Psoas muscle (tissue), 8 donors: ENCODE results near the gene DOCK1. TPM values are rescaled to one million over a fixed set of nuclear protein-coding genes. Genes with fewer than 3 reads are reported as not detected.

Source experiments
- ATAC-seq, 4 donors: fragments of 200-7000 bp; cut with Tn5 transposase; one replicate each; pipeline ENCODE4 v1.9.1; 2020; ENCODE audit warnings: moderate library complexity in 3 of 4, mild to moderate bottlenecking in 2 of 4
- DNase-seq, 2 donors: peaks; one replicate each; pipeline ENCODE4 v3.0.0-alpha.2; 2020
- H3K27ac ChIP-seq: fragments of 200-600 bp; one replicate; pipeline ENCODE4 v1.8.0; 2022
- H3K27me3 ChIP-seq, 3 donors: fragments of 200-600 bp in 1 of 3; one replicate each; pipeline versions ENCODE4 v1.6.1 to v1.8.0; 2013 to 2022; ENCODE audit warnings: low read length in 2 of 3, mild to moderate bottlenecking in 2 of 3, moderate library complexity in 1 of 3; ENCODE audit not compliant: insufficient read depth in 3 of 3
- H3K36me3 ChIP-seq, 2 donors: fragments of 200-600 bp in 1 of 2; one replicate each; pipeline versions ENCODE4 v1.6.1 to v1.8.0; 2013 to 2022; ENCODE audit warnings: low read depth in 1 of 2, mild to moderate bottlenecking in 1 of 2, moderate library complexity in 1 of 2; ENCODE audit not compliant: insufficient read depth in 1 of 2
- H3K4me1 ChIP-seq: fragments of 200-600 bp; one replicate; pipeline ENCODE4 v1.8.0; 2022
- H3K4me3 ChIP-seq: fragments of 200-600 bp; one replicate; pipeline ENCODE4 v1.8.0; 2022; ENCODE audit warnings: mild to moderate bottlenecking
- H3K9me3 ChIP-seq: fragments of 200-600 bp; one replicate; pipeline ENCODE4 v1.8.0; 2022
- WGBS, 3 donors: extraction: QIAGEN DNeasy Blood & Tissue Kit; methylation state at CpG; one replicate each; pipeline versions ENCODE4 v1.1.6 to v1.1.7; 2013; 5-methylcytosine and 5-hydroxymethylcytosine counted together
- intact Hi-C, 2 donors: fragments of 100-400 bp; cut with DNase I; formaldehyde crosslinking; loops; one replicate each; pipeline versions ENCODE4 v1.11.0 to v1.14.2; 2022
- polyA plus RNA-seq, 3 donors: library from polyadenylated mRNA; stranded (reverse); fragments of 200-250 nt; gene quantifications; one replicate each; pipeline ENCODE4 v1.2.3, GENCODE V29; 2013
- total RNA-seq, 4 donors: library from RNA; stranded (reverse); fragmentation: NEBNext Ultra II Directional in 2 of 4; extraction: Animal tissue kit (Norgen Biotek cat#: 25700) in 2 of 4; gene quantifications; one replicate each; pipeline versions ENCODE4 v1.2.1 to v1.2.4, GENCODE V29; 2021 to 2023
- TF ChIP-seq, protein P1 (sequence below): fragments of 200-600 bp; IDR thresholded peaks from one replicate; pipeline ENCODE4 v1.8.0; 2022; ENCODE audit warnings: antibody characterized with exemption
- donor health status: healthy with polysubstance abuse.
- donor health status: DM: no; HTN: no; CAD: no; lungs with moderate emphysema.
- donor health status: Bipolar disorder and iron deficiency.
- donor health status: healthy.
- donor health status: DM: yes; HTN: yes; CAD: no.
- donor health status: DM: no; HTN: no; CAD: no.
- donor health status: DM: no; HTN: no; CAD: no.
- donor health status: DM: yes; HTN: yes; CAD: no.

Gene DOCK1
- total and polyA plus RNA-seq, 7 donors = 2.1 to 11.3 (median 5.4) TPM

GRCh38 chr10:126949161-126949503 lies 43.9 kb downstream of the DOCK1 start:
- no peaks in the 10 kb centered on the region for H3K36me3 ChIP-seq
- intact Hi-C loops = no loop called here

DNA sequence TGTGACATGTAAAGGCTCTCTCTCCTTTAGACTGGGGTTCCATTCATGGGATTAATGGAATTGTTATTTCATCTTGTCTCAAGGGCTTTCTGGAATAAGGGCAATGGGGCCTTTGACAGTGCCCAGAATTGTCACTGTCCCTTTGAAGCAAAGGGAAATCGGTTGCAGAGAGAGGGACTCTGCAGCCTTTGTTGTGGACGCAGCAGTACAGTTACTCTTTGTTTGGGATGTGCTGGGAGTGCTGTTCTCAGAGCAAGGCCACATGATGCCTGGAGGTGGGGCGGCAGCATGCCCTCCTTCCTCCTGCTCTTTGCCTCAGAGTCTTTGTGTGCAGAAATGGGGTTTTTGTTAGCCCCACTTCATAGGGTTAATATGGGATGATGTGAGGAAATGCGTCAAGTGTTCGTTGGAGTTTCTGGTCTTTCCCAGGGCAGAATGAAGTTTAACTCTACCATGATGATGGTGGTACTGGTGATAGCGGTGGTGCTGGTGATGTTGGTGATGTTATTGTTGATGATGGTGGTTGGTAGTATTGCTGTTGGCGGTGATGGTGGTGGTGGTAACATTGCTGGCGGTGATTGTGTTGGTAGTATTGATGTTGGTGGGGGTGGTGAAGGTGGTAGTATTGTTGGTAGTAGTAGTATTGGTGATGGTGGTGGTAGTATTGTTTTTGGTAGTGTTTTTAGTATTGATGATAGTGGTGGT lies 45.3 kb downstream of the DOCK1 start:
- Histone ChIP-seq H3K4me3 (no peak overlapping the region), H3K4me1 (no peaks in the 10 kb centered on the region), H3K27me3 (no peaks in the 10 kb centered on the region), H3K9me3 (no peaks in the 10 kb centered on the region), H3K27ac (no peak overlapping the region), H3K36me3 (no peaks in the 10 kb centered on the region)
- intact Hi-C loops = no loop called here
- TF ChIP-seq, protein P1, sequence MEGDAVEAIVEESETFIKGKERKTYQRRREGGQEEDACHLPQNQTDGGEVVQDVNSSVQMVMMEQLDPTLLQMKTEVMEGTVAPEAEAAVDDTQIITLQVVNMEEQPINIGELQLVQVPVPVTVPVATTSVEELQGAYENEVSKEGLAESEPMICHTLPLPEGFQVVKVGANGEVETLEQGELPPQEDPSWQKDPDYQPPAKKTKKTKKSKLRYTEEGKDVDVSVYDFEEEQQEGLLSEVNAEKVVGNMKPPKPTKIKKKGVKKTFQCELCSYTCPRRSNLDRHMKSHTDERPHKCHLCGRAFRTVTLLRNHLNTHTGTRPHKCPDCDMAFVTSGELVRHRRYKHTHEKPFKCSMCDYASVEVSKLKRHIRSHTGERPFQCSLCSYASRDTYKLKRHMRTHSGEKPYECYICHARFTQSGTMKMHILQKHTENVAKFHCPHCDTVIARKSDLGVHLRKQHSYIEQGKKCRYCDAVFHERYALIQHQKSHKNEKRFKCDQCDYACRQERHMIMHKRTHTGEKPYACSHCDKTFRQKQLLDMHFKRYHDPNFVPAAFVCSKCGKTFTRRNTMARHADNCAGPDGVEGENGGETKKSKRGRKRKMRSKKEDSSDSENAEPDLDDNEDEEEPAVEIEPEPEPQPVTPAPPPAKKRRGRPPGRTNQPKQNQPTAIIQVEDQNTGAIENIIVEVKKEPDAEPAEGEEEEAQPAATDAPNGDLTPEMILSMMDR = no peak
- 97 to 99% (median 99%) methylated on average over 8 of the region's 8 CpGs for whole genome bisulfite sequencing, 3 donors
- DNase-seq (no peak), ATAC-seq (no peak)

More at GRCh38 chr10:126949161-126949503, 43.9 kb downstream of the DOCK1 start:
- Histone ChIP-seq H3K9me3 (no peaks in the 10 kb centered on the region), H3K27ac (no peak overlapping the region), H3K4me3 (no peak overlapping the region), H3K4me1 (no peaks in the 10 kb centered on the region), H3K27me3 (no peaks in the 10 kb centered on the region)
- ATAC-seq = no peak
- TF ChIP-seq, protein P1 = no peak
- WGBS, 3 donors = 85 to 90% (median 88%) methylated on average over 4 of the region's 4 CpGs
- no peak for DNase-seq

DNA sequence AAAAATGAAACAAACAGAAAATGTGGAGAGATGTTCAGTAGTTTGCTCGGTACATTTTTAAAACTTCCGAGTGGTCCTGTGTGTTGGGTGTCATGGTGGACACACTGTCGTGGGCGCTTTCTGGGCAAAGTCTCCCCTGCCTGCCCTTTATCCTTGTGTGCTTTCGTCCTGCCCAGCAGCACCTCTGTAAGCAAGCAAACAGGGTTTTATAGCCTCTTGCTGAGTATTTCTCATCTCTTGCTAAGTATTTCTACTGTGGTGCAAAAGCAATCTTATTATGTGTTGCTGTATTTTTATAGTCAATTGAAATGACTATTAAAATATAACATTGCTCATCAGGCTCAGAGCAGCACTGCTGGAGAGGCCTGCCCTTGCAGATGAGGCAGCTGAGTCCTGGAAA lies 48.7 kb downstream of the DOCK1 start:
- DNase-seq (no peak), ATAC-seq (no peak)
- TF ChIP-seq, protein P1 = no peak
- Histone ChIP-seq H3K4me3 (no peak overlapping the region), H3K36me3 (no peaks in the 10 kb centered on the region), H3K9me3 (no peaks in the 10 kb centered on the region), H3K27ac (no peak overlapping the region), H3K27me3 (no peaks in the 10 kb centered on the region), H3K4me1 (no peaks in the 10 kb centered on the region)
- 94 to 98% (median 94%) methylated on average over 5 of the region's 5 CpGs for WGBS, 3 donors
- intact Hi-C loops = no loop called here

DNA sequence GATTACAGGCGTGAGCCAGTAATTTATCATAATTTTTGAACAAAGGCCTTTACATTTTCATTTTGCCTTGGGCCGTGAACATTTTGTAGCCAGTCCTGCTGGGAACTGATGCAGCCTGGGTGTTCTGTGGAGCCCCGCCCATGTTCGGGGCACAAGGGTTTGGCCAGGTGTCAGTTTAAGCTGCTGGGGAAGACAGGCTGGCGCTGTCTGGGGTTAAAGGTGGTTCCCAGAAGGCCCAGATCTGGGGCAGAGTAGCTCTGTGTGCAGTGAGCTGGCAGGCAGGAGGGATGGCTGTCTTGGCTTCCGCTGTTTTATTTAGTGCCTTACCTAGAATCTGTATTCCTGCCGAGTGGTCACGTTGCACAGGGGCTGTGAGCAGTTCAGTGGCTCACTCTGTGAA lies 50.2 kb downstream of the DOCK1 start:
- H3K9me3 ChIP-seq = no peaks in the 10 kb centered on the region
- no peaks in the 10 kb centered on the region for H3K27me3 ChIP-seq
- H3K36me3 ChIP-seq = no peaks in the 10 kb centered on the region
- DNase-seq = no peak
- no peak overlapping the region for H3K4me3 ChIP-seq
- ATAC-seq = no peak
- intact Hi-C loops = no loop called here
- no peak overlapping the region for H3K27ac ChIP-seq
- H3K4me1 ChIP-seq = no peaks in the 10 kb centered on the region
- TF ChIP-seq, protein P1 = no peak
- WGBS, 3 donors = 78 to 87% (median 81%) methylated on average over 8 of the region's 8 CpGs
